Measurements from ENCODE around the gene ADAM11. TPM values are rescaled to one million over a fixed set of nuclear protein-coding genes. Genes with fewer than 3 reads are reported as not detected.
A peak's percentile ranks its signal among the peaks of the same experiment; 100 is the strongest.

The ADAM11 gene
- total RNA-seq, 1 donor from 2014 or later: 7.3 TPM

- intact Hi-C loops (cut with micrococcal nuclease): no loop called here
- no peak for DNase-seq
Observed at GRCh38 chr17:44780845-44781480, 22.2 kb downstream of the ADAM11 start.

GRCh38 chr17:44781551-44782325, 22.9 kb downstream of the ADAM11 start:
- intact Hi-C loops (cut with micrococcal nuclease): no loop called here
- H3K36me3 ChIP-seq: no peaks in the 10 kb centered on the region
- no peaks in the 10 kb centered on the region for H3K9me3 ChIP-seq (replicated peaks)
- no peak for TF ChIP-seq CTCF (IDR thresholded peaks at IDR 0.05; ENCODE audit: borderline replicate concordance)
- H3K27ac ChIP-seq (replicated peaks): peak overlapping the region; percentile 93
- peaks cover 63% of the 10 kb centered on the region for H3K4me1 ChIP-seq
- peak overlapping the region; percentile 44 for H3K4me3 ChIP-seq
- H3K27me3 ChIP-seq (ENCODE audit: low read depth): no peaks in the 10 kb centered on the region
- DNase-seq: peak; percentile 60

More at GRCh38 chr17:44780845-44781480, 22.2 kb downstream of the ADAM11 start:
- Histone ChIP-seq H3K36me3 (no peaks in the 10 kb centered on the region), H3K27ac (replicated peaks) (peak overlapping the region; percentile 93), H3K4me1 (peaks cover 62% of the 10 kb centered on the region), H3K4me3 (no peak overlapping the region), H3K9me3 (replicated peaks) (no peaks in the 10 kb centered on the region), H3K27me3 (ENCODE audit: low read depth) (no peaks in the 10 kb centered on the region)
- TF ChIP-seq CTCF (IDR thresholded peaks at IDR 0.05; ENCODE audit: borderline replicate concordance): no peak

GRCh38 chr17:44782326-44782850, 23.6 kb downstream of the ADAM11 start:
- H3K27ac ChIP-seq (replicated peaks): peak overlapping the region; percentile 93

GRCh38 chr17:44785921-44786320, 27.1 kb downstream of the ADAM11 start:
- DNase-seq: no peak
- Histone ChIP-seq H3K9me3 (replicated peaks) (no peaks in the 10 kb centered on the region), H3K27ac (replicated peaks) (peak overlapping the region; percentile 85), H3K4me1 (peaks cover 57% of the 10 kb centered on the region), H3K4me3 (no peak overlapping the region), H3K36me3 (no peaks in the 10 kb centered on the region), H3K27me3 (ENCODE audit: low read depth) (no peaks in the 10 kb centered on the region)
- intact Hi-C loops (cut with micrococcal nuclease): loop anchor here (5.0 kb wide), 1 partner anchor 41 kb away; no protein-coding TSS in a partner anchor
- TF ChIP-seq CTCF (IDR thresholded peaks at IDR 0.05; ENCODE audit: borderline replicate concordance): no peak

More at GRCh38 chr17:44782326-44782850, 23.6 kb downstream of the ADAM11 start:
- no peaks in the 10 kb centered on the region for H3K27me3 ChIP-seq (ENCODE audit: low read depth)
- peak overlapping the region; percentile 44 for H3K4me3 ChIP-seq
- no peak for DNase-seq
- H3K36me3 ChIP-seq: no peaks in the 10 kb centered on the region
- TF ChIP-seq CTCF (IDR thresholded peaks at IDR 0.05; ENCODE audit: borderline replicate concordance): no peak
- no peaks in the 10 kb centered on the region for H3K9me3 ChIP-seq (replicated peaks)
- peaks cover 70% of the 10 kb centered on the region for H3K4me1 ChIP-seq
- intact Hi-C loops (cut with micrococcal nuclease): no loop called here

GRCh38 chr17:44786551-44787081, 27.8 kb downstream of the ADAM11 start:
- H3K4me1 ChIP-seq: peaks cover 50% of the 10 kb centered on the region
- H3K27ac ChIP-seq (replicated peaks): peak overlapping the region; percentile 85
- intact Hi-C loops (cut with micrococcal nuclease): loop anchor here (5.0 kb wide), 1 partner anchor 41 kb away; no protein-coding TSS in a partner anchor
- no peaks in the 10 kb centered on the region for H3K9me3 ChIP-seq (replicated peaks)
- H3K27me3 ChIP-seq (ENCODE audit: low read depth): no peaks in the 10 kb centered on the region
- H3K4me3 ChIP-seq: peak overlapping the region; percentile 22
- no peaks in the 10 kb centered on the region for H3K36me3 ChIP-seq
- peak; percentile 58 for DNase-seq
- no peak for TF ChIP-seq CTCF (IDR thresholded peaks at IDR 0.05; ENCODE audit: borderline replicate concordance)
